Esophagus squamous epithelium (tissue), 4 donors: Measurements from ENCODE around the gene CNTN4.

ENCODE experiments used
- POLR2A ChIP-seq, 4 donors: fragments of 450-650 bp; IDR thresholded peaks; one replicate each; pipeline ENCODE4 v1.6.1; 2017; ENCODE audit warnings: antibody characterized with exemption in 4 of 4, mild to moderate bottlenecking in 4 of 4, moderate library complexity in 3 of 4
- TF ChIP-seq, protein P1 (sequence below), 6 experiments: fragments of 450-650 bp in 4 of 6; fragments of 200-600 bp in 2 of 6; sonication (generic) in 2 of 6; IDR thresholded peaks; one replicate each; pipeline ENCODE4 v1.5.1; 2016 to 2019; ENCODE audit warnings: antibody characterized with exemption in 6 of 6, mild to moderate bottlenecking in 4 of 6, moderate library complexity in 4 of 6

- TF ChIP-seq, protein P1, sequence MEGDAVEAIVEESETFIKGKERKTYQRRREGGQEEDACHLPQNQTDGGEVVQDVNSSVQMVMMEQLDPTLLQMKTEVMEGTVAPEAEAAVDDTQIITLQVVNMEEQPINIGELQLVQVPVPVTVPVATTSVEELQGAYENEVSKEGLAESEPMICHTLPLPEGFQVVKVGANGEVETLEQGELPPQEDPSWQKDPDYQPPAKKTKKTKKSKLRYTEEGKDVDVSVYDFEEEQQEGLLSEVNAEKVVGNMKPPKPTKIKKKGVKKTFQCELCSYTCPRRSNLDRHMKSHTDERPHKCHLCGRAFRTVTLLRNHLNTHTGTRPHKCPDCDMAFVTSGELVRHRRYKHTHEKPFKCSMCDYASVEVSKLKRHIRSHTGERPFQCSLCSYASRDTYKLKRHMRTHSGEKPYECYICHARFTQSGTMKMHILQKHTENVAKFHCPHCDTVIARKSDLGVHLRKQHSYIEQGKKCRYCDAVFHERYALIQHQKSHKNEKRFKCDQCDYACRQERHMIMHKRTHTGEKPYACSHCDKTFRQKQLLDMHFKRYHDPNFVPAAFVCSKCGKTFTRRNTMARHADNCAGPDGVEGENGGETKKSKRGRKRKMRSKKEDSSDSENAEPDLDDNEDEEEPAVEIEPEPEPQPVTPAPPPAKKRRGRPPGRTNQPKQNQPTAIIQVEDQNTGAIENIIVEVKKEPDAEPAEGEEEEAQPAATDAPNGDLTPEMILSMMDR (IDR thresholded peaks at IDR 0.05) = no peak
- no peak for TF ChIP-seq POLR2A (IDR thresholded peaks at IDR 0.05)
These were observed 982.9 kb downstream of the CNTN4 start for GRCh38 chr3:3081381-3082233.
